Activated T-cell treated with anti-CD3 and anti-CD28 coated beads, Interleukin-2, amount 50 U/mL, for 24 hours (primary cell): Measurements from ENCODE around the gene CD59.
A peak's percentile ranks its signal among the peaks of the same experiment; 100 is the strongest.

Experiments used
- DNase-seq: peaks from one replicate; pipeline ENCODE4 v3.0.0-alpha.2; 2020
- H3K27ac Mint-ChIP-seq: 2 replicates; pipeline ENCODE4 v1.8.0; 2020; ENCODE audit warnings: mild to moderate bottlenecking, mixed read lengths
- H3K27me3 Mint-ChIP-seq: 2 replicates; pipeline ENCODE4 v1.8.0; 2020; ENCODE audit warnings: mixed read lengths
- H3K36me3 Mint-ChIP-seq: 2 replicates; pipeline ENCODE4 v1.8.0; 2020; ENCODE audit warnings: low read depth, mixed read lengths
- H3K4me1 Mint-ChIP-seq: 2 replicates; pipeline ENCODE4 v1.8.0; 2020; ENCODE audit warnings: low read depth, mixed read lengths
- H3K4me3 Mint-ChIP-seq: 2 replicates; pipeline ENCODE4 v1.8.0; 2020; ENCODE audit warnings: mild to moderate bottlenecking, moderate library complexity, mixed read lengths
- H3K9me3 Mint-ChIP-seq: 2 replicates; pipeline ENCODE4 v1.8.0; 2020; ENCODE audit warnings: mixed read lengths

Gene CD59

DNA sequence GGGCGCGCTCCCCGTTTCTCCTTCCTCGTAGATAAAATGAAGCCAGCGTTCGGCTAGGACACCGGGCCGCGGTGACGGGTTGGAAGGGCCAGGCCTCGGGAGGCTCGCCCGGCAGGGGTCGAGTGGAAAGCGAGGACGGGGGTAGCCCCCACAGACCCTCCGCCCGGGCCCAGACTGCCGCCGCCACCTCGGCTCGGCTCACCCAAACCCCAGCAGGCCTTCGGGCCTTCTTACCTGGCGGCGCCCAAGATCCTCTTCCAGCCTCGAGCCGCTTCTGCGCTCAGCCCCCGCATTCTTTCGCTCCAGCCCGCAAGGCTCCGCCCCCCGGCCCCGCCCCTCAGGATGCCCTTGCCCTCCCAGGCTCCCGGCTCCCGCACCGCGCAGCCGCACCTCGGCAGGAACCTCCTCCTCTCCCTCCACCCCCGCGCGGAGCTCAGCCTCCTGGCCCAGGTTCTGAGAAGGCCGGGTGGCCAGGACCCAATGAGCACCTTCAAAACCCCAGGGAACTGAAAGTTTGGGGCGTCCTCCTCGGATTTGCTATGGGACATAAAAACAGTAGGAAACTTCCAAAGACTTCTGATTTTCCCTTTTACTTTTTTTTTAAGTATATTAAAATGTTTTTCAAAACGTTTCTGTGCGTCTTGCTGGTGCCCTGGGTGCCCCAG, at the start of gene CD59:
Gene CD59 (minus strand): TSS at position 276 of the 665 bp plus-strand sequence. CDS start 13,978 bp downstream, outside the sequence.
- peaks cover 11% of the 10 kb centered on the region for H3K27me3 Mint-ChIP-seq
- no peaks in the 10 kb centered on the region for H3K9me3 Mint-ChIP-seq
- DNase-seq = peak; percentile 90
- peak within 1 kb of the TSS; percentile 81 for H3K4me3 Mint-ChIP-seq
- H3K27ac Mint-ChIP-seq = peak within 1 kb of the TSS; percentile 85
- peaks cover 45% of the 10 kb centered on the region for H3K4me1 Mint-ChIP-seq
- peaks cover 9% of the 10 kb centered on the region for H3K36me3 Mint-ChIP-seq

DNA sequence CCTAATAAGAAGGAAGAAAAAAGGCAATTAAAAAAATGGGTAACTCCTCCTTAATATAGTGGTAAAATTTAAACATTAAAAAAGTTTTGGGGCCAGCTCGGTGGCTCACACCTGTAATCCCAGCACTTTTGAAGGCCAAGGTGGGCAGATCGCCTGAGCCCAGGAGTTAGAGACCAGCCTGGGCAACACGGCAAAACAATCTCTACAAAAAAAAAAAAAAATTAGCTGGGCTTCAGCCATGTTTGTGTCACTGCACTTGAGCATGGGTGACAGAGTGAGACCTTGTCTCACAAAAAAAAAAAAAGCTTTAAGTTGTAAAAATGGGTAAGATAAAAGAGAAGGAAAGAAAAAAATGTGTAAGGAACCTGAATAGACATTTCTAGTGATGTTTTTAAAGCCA, 49.4 kb upstream of the CD59 start:
- peaks cover 49% of the 10 kb centered on the region for H3K27me3 Mint-ChIP-seq
- no peaks in the 10 kb centered on the region for H3K36me3 Mint-ChIP-seq
- no peak for DNase-seq
- no peaks in the 10 kb centered on the region for H3K9me3 Mint-ChIP-seq
- peaks cover 4% of the 10 kb centered on the region for H3K4me1 Mint-ChIP-seq
- H3K4me3 Mint-ChIP-seq = no peak overlapping the region
- H3K27ac Mint-ChIP-seq = no peak overlapping the region

- peaks cover 11% of the 10 kb centered on the region for H3K4me1 Mint-ChIP-seq
- DNase-seq = no peak
- no peak overlapping the region for H3K4me3 Mint-ChIP-seq
- peaks cover 52% of the 10 kb centered on the region for H3K27me3 Mint-ChIP-seq
- no peak overlapping the region for H3K27ac Mint-ChIP-seq
- H3K9me3 Mint-ChIP-seq = no peaks in the 10 kb centered on the region
- H3K36me3 Mint-ChIP-seq = no peaks in the 10 kb centered on the region
Observed at GRCh38 chr11:33779849-33780528, 43.8 kb upstream of the CD59 start.

DNA sequence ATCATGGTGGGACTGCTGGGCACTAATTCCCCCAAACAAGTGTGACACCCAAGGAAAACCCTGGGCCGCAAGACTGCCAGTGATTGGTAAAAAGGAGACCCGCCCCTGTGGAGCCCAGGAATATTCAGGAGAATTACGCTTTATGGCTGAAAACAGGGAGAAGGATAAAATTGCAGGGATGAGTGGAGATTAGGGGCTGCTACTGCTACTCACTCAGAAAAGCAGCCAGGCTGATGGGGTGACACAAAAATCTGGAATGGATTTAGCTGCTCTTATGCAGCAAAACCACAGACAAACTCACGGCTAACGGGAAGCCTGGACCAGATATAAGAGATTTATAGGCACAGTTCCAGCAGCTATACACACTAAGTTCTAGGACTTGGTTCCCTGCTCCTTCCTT, 42.5 kb upstream of the CD59 start:
- Mint-ChIP-seq H3K4me1 (peaks cover 16% of the 10 kb centered on the region), H3K9me3 (no peaks in the 10 kb centered on the region), H3K4me3 (no peak overlapping the region), H3K36me3 (peaks cover 4% of the 10 kb centered on the region), H3K27ac (no peak overlapping the region), H3K27me3 (peaks cover 43% of the 10 kb centered on the region)
- no peak for DNase-seq

DNA sequence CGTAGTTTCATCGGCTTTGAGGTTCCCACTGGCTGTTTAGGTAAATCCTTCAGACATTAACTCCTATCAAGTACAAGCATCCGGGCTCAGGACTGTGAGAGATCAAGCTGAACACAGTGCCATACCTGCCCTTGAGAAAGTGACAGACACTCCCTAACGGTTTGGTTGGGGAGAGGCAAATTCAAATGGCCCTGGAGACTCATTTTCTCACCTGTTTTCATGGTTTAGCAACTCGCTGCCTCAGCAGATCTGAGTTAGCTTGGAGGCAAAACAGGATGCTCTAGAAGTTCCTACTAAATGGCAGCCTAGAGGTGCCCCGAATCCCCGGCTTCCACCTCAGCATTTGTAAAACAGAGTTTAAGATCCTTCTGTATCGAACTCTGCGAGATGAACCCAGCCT, 41.7 kb upstream of the CD59 start:
- H3K9me3 Mint-ChIP-seq = no peaks in the 10 kb centered on the region
- H3K4me3 Mint-ChIP-seq = no peak overlapping the region
- H3K27ac Mint-ChIP-seq = no peak overlapping the region
- H3K36me3 Mint-ChIP-seq = peaks cover 9% of the 10 kb centered on the region
- H3K4me1 Mint-ChIP-seq = peaks cover 23% of the 10 kb centered on the region
- DNase-seq = no peak
- peaks cover 37% of the 10 kb centered on the region for H3K27me3 Mint-ChIP-seq

DNA sequence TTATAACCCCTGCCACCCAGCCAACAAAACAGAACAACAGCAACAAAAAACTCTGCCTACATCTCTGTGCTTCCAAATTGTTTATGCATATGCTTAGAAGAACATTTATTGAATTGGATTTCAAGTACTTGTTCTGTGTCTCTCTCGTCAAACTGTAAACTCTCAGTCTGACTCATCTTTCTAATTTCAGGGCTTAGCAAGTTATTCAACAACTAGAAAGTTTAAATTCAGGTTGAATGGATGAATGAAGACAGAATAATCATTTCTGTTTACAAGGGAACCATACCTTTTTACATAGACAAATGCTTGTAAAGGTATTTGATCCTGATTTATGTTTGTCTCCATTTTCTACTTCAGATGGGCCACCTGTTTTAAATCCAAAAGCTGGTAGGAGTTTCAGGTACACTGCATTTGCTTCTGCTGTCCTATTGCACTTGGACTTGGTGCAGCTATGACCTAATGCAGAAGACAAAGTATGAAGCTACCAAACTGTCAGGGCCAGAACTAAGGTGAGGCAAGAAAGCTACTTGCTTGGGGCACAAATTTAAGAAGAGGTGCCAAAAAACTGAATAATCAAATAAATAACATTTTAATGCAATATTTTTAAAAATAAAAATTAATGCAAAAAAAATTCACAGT, 39.7 kb upstream of the CD59 start:
- H3K4me1 Mint-ChIP-seq = peaks cover 40% of the 10 kb centered on the region
- H3K27ac Mint-ChIP-seq = no peak overlapping the region
- H3K4me3 Mint-ChIP-seq = peak overlapping the region; percentile 95
- DNase-seq = no peak
- no peaks in the 10 kb centered on the region for H3K9me3 Mint-ChIP-seq
- H3K36me3 Mint-ChIP-seq = peaks cover 11% of the 10 kb centered on the region
- H3K27me3 Mint-ChIP-seq = peaks cover 29% of the 10 kb centered on the region

DNA sequence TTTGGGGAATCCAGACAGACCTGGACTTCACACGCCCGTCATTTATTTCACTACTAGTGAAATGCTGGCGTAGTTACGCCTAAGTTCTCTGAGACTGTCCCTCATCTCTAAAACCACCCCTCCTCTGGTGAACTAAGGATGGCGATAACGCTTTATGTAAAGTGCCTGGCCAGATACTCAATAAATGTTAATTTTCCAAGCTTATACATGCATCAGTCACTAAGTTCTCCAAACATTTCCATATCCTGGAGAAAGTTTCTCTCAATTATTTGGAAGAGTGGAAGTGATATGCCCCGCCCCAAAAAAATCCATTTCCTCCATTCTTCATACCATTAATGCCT, 39.2 kb upstream of the CD59 start:
- Mint-ChIP-seq H3K27me3 (peaks cover 29% of the 10 kb centered on the region), H3K36me3 (peaks cover 11% of the 10 kb centered on the region), H3K4me1 (peaks cover 43% of the 10 kb centered on the region), H3K9me3 (no peaks in the 10 kb centered on the region), H3K4me3 (peak overlapping the region; percentile 95), H3K27ac (no peak overlapping the region)
- no peak for DNase-seq

DNA sequence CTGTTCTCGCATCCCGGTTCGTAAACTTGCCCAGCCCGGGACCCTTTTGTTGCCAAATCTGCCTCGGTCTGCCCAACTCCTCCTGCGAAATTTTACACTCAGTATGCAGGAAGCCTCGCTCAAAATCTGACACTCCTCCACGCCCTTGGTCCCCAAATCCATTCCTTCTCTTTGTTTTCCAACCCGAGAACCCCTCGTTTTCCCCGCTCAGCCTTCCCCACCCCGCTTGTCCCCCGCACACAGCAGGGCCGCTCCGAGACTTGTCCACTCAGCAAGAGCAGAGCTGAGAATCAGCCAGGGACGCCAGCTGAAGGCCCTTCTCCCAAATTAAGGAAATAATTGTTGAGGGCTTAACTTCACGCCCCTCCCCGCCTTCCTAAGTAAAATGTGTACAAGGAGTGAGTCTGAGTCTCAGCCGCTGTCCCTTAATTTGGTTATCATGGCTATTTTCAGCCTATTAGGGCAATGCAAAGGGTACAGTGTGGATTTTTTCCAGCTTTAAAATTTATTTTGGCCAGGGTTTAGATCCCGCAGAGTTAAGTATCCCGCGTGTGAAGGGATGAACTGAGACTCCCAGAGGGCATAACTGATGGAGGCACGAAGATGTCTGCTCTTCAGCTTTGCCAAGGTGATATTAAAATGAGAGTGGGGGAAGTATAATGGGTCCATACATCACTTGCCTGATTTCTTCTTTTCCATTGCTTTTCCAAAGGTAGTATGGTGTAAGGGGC, 38.7 kb upstream of the CD59 start:
- no peak for DNase-seq
- peaks cover 49% of the 10 kb centered on the region for H3K4me1 Mint-ChIP-seq
- H3K4me3 Mint-ChIP-seq = peak overlapping the region; percentile 95

GRCh38 chr11:33773987-33774735, 37.9 kb upstream of the CD59 start, which contains the start of gene FBXO3:
TSS of gene FBXO3 (minus strand) at chr11:33774520. CDS start at chr11:33774497, 23 bp downstream.
- H3K36me3 Mint-ChIP-seq = peaks cover 22% of the 10 kb centered on the region

More for the DNA sequence above, 38.7 kb upstream of the CD59 start:
- Mint-ChIP-seq H3K27ac (peak overlapping the region; percentile 64), H3K36me3 (peaks cover 16% of the 10 kb centered on the region), H3K27me3 (peaks cover 24% of the 10 kb centered on the region), H3K9me3 (no peaks in the 10 kb centered on the region)

GRCh38 chr11:33773404-33773986, 37.3 kb upstream of the CD59 start:
- peak; percentile 41 for DNase-seq
- Mint-ChIP-seq H3K27ac (peak overlapping the region; percentile 86), H3K4me1 (peaks cover 53% of the 10 kb centered on the region), H3K27me3 (peaks cover 16% of the 10 kb centered on the region), H3K36me3 (peaks cover 25% of the 10 kb centered on the region), H3K9me3 (no peaks in the 10 kb centered on the region), H3K4me3 (peak overlapping the region; percentile 95)

More at GRCh38 chr11:33773987-33774735, 37.9 kb upstream of the CD59 start, which contains the start of gene FBXO3:
- H3K27me3 Mint-ChIP-seq = peaks cover 23% of the 10 kb centered on the region
- H3K27ac Mint-ChIP-seq = peak within 1 kb of the TSS; percentile 96
- peak; percentile 88 for DNase-seq
- peak within 1 kb of the TSS; percentile 95 for H3K4me3 Mint-ChIP-seq
- H3K9me3 Mint-ChIP-seq = no peaks in the 10 kb centered on the region
- peaks cover 53% of the 10 kb centered on the region for H3K4me1 Mint-ChIP-seq

DNA sequence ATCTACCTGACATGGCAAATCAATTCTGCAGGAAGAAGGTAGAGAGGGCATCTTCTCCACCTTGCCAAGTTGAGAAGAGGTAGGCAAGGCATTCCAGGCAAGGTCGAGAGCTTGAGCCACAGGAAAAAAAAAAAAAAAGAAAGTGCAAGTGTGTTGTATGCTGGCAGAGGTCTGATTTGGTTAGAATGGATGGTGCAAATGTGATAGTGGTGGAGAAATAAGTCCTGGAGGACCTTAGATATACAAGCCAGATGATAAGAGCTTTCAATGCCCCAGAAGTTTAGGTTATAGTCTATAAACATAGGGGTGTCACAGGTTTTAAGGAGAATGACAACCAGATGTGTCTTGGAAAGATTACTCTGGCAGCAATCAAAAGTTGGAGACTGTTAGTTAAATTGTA, 36.6 kb upstream of the CD59 start:
- Mint-ChIP-seq H3K36me3 (peaks cover 31% of the 10 kb centered on the region), H3K27me3 (peaks cover 11% of the 10 kb centered on the region), H3K4me1 (peaks cover 53% of the 10 kb centered on the region), H3K4me3 (peak overlapping the region; percentile 95), H3K27ac (no peak overlapping the region), H3K9me3 (no peaks in the 10 kb centered on the region)
- no peak for DNase-seq

- no peak overlapping the region for H3K27ac Mint-ChIP-seq
- H3K27me3 Mint-ChIP-seq = peaks cover 10% of the 10 kb centered on the region
- peaks cover 56% of the 10 kb centered on the region for H3K4me1 Mint-ChIP-seq
- no peak for DNase-seq
- peak overlapping the region; percentile 95 for H3K4me3 Mint-ChIP-seq
- H3K9me3 Mint-ChIP-seq = no peaks in the 10 kb centered on the region
- peaks cover 37% of the 10 kb centered on the region for H3K36me3 Mint-ChIP-seq
Observed at GRCh38 chr11:33772300-33772699, 36.1 kb upstream of the CD59 start.

GRCh38 chr11:33770236-33770635, 34.0 kb upstream of the CD59 start:
- H3K27ac Mint-ChIP-seq = no peak overlapping the region
- H3K4me1 Mint-ChIP-seq = peaks cover 51% of the 10 kb centered on the region
- peaks cover under 1% of the 10 kb centered on the region for H3K27me3 Mint-ChIP-seq
- DNase-seq = no peak
- H3K4me3 Mint-ChIP-seq = no peak overlapping the region
- peaks cover 58% of the 10 kb centered on the region for H3K36me3 Mint-ChIP-seq
- H3K9me3 Mint-ChIP-seq = no peaks in the 10 kb centered on the region
